GM19025 (cell line): ENCODE data around the gene XDH.

ENCODE experiments used
- ATAC-seq: cut with Tn5 transposase; IDR thresholded peaks from one replicate; pipeline ENCODE4 v1.9.1; 2021; ENCODE audit warnings: mild to moderate bottlenecking, low read depth, moderate library complexity; ENCODE audit not compliant: unreplicated experiment

XDH gene

GRCh38 chr2:31414601-31415241 lies at the start of gene XDH:
XDH (minus strand) TSS chr2:31414742; CDS start chr2:31414666, 76 bp downstream.
- ATAC-seq = no peak

GRCh38 chr2:31457651-31458050 lies 43.1 kb upstream of the XDH start:
- no peak for ATAC-seq

GRCh38 chr2:31446848-31447247 lies 32.3 kb upstream of the XDH start:
- no peak for ATAC-seq

- no peak for ATAC-seq
These were observed 27.8 kb upstream of the XDH start for GRCh38 chr2:31442376-31442775.

- ATAC-seq = no peak
These were observed 26.2 kb upstream of the XDH start for GRCh38 chr2:31440764-31441163.

GRCh38 chr2:31434911-31435310 lies 20.4 kb upstream of the XDH start:
- ATAC-seq = no peak

GRCh38 chr2:31433541-31433940 lies 19.0 kb upstream of the XDH start:
- ATAC-seq = no peak

GRCh38 chr2:31430439-31431165 lies 16.1 kb upstream of the XDH start:
- ATAC-seq = no peak

- ATAC-seq = no peak
These were observed 15.4 kb upstream of the XDH start for GRCh38 chr2:31429759-31430438.

GRCh38 chr2:31429040-31429439 lies 14.5 kb upstream of the XDH start:
- ATAC-seq = no peak

GRCh38 chr2:31428001-31428418 lies 13.5 kb upstream of the XDH start:
- ATAC-seq = no peak

- ATAC-seq = no peak
These were observed 11.6 kb upstream of the XDH start for GRCh38 chr2:31426096-31426495.

- no peak for ATAC-seq
These were observed 7.1 kb upstream of the XDH start for GRCh38 chr2:31421634-31422033.

- no peak for ATAC-seq
These were observed 6.4 kb upstream of the XDH start for GRCh38 chr2:31420936-31421335.

GRCh38 chr2:31419386-31419785 lies 4.8 kb upstream of the XDH start:
- ATAC-seq = no peak

- ATAC-seq = no peak
These were observed 879 bp upstream of the XDH start for GRCh38 chr2:31415421-31415820.

GRCh38 chr2:31413862-31414550 lies 536 bp downstream of the XDH start:
- no peak for ATAC-seq

- no peak for ATAC-seq
These were observed 1.5 kb downstream of the XDH start for GRCh38 chr2:31413025-31413424.

- no peak for ATAC-seq
These were observed 2.8 kb downstream of the XDH start for GRCh38 chr2:31411771-31412170.

GRCh38 chr2:31406593-31407385 lies 7.8 kb downstream of the XDH start:
- ATAC-seq = no peak
